NCI-H82 (cell line): ENCODE results near the gene UBASH3A.
"Not testable (repeated sequence)": the region's sequence is repeated elsewhere in the genome, so short reads cannot be mapped to it uniquely, and the experiment has no call there.

ENCODE experiments used
- DNase-seq: peaks from one replicate; lab custom pipeline; 2025; lab: John Stamatoyannopoulos, UW

UBASH3A gene

DNA sequence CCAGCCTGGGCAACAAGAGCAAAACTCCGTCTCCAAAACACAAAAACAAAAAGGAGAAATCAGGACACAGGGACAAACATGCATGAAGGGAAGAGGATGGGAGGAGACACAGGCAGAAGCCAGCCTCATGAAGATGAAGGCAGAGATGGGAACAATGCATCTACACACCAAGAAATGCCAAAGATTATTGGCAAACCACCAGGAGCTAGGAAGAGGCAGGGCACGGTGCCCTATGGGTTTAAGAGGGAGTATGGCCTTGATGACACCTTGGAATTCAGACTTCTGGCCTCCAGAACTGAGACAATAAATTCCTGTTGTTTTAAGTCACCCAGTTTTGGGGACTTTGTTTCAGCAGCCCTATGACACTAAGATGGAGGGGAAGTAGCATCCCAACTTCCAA, 13.0 kb upstream of the UBASH3A start:
- no peak for DNase-seq

GRCh38 chr21:42391297-42391696, 12.4 kb upstream of the UBASH3A start:
- no peak for DNase-seq

DNA sequence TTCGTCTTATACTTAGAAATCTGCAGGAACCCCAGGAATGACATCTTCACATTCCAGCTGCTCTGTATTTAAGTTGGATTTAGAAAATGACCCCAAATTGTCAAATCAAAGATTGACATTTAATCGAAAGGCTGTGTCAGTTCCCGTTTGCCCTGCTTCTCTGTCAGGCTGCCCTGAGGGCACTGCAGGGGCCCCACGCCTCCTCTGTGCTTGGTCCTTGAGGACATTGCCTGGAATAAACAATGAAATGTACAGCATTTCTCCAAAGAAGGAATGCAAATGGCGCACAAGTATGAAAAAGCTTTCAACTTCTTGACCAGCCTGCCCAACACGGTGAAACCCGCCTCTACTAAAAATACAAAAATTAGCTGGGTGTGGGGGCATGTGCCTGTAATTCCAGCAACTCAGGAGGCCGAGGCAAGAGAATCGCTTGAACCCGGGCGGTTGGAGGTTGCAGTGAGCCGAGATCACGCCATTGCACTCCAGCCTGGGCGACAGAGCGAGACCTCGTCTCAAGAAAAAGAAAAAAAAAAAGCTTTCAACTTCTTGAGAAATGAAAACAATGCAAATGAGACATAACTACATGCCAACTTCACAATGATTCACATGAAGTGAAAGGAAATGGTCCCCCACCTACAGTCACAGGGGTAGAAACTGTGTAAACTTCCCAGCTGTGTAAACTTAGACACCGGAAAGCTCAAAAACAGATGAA, 10.8 kb upstream of the UBASH3A start:
- no peak for DNase-seq

DNA sequence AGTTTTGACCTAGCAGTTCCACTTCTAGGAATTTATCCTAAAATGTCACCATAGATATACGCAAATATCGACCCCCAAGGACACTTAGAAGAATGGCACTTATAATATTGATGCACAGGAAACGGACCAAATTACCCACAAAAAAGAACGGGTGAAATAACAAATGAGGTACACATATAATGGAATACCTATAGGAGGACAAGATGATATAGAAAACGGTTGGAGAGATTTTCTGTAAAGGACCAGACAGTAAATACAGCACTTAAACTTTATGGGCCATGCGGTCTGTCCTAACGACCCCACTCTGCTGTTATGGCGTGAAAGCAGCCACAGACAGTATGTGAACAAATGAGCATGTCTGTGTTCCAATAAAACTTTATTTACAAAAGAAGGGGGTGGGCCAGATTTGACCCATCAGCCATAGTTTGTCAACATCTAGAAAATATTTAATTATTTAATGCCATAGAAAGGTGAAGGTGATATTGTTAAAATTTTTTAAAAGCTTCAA, 10.2 kb upstream of the UBASH3A start:
- DNase-seq: no peak

- DNase-seq: no peak
Measured at GRCh38 chr21:42395302-42395701, 8.4 kb upstream of the UBASH3A start.

DNA sequence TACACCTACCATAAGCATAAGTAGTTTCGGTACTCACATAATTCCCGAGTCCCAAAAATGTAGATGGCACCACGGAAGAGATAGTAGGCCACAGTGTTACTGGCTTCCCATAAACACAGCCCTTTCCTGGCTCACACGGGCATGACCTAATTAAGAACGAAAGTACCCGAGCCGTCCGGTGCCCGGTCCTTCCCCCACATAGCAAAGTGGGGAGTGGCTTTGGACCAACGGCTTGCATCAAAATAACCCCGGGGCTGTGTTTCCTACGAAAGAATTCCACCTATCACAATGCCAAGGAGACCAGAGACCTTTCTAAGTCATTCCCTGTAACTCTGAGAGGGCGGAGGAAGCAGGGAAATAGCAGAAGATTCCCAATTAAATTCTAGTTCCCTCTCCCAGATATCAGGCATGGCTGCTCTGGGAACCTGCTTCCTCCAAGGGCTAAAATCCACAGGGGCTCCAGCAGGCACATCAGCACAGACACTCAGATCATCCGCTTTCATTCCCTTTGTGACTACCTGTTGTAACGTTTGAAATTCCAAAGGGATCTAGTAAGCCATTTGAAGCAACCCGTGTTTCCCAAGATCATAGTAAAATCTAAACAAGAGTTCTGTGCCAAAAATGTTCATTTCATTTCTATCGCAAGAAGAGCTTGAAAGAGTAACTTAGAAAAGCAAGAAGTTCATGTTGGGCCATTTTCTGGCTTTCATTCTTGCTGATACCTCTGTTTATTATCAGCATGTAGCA, 7.6 kb upstream of the UBASH3A start, which contains the start of gene TMPRSS3:
Gene TMPRSS3, minus strand, starts transcription at position 148 of the 747 bp plus-strand sequence. CDS start 635 bp downstream, outside the sequence.
- DNase-seq: no peak

DNA sequence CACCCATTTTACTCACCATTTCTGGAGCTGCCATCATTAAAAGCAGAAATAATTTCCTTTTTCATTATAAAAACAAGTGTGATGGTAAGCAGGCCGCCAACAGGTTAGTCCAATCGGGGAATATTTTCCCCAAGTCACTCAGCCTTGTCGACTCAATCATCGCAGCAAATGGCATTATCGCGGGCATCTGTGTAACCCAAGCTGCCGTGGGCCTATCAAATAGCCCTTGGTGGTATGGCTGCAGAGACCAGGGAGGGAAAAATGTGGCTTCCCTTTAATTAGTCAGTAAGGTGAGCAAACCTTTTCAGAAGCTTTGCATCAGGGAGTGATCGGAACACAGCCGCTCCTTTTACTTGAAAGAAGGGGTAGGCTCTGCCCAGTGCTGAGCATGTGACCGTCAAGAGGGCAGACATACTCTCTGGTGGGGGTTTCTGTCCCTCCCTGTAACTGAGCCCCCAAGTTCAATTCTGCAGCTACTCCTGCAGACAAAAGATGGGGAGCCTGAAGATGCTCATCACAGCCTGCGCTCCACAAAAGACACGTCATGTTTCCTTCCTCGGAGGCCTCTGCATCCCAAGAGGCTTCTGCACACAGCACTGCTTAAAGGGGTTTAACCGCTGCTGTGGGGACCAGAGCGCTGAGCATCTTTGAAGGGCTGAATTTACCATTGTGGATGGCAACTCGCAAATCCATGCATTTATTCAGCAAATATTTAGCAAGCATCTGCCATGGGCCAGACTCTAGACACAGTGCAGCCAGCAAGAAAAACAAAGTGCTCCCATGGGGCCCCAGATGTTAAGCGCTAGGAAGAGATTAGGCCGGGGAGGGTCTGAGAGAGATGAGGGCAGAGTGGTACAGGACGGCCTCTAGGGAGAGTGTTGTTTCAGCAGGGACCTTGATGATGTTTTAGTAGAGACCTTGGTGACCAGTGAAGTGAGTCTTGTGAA, 6.6 kb upstream of the UBASH3A start:
- DNase-seq: peak; percentile 91

- DNase-seq: no peak
Measured at GRCh38 chr21:42397746-42398394, 5.8 kb upstream of the UBASH3A start.

GRCh38 chr21:42398436-42399028, 5.2 kb upstream of the UBASH3A start:
- peak; percentile 72 for DNase-seq

DNA sequence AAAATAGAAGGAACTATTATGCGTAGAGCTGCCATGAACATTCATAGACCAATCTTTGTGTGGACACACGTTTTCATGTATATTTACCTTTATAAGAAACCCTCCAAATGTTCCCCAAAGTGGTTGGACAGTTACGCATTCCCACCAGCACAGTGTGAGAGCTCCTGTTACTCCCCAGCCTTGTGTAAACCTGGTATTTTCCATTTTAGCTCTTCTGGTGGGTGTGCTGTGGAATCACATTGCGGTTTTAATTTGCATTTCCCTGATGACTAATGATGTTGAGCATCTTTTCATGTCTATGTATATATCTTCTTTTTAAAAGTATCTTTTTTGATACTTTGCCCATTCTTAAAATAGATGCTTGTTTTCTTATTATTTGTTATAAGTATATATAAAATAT, 3.2 kb upstream of the UBASH3A start:
- DNase-seq: no peak

GRCh38 chr21:42401154-42401553, 2.5 kb upstream of the UBASH3A start:
- no peak for DNase-seq

- no peak for DNase-seq
Measured at GRCh38 chr21:42401820-42402251, 1.9 kb upstream of the UBASH3A start.

DNA sequence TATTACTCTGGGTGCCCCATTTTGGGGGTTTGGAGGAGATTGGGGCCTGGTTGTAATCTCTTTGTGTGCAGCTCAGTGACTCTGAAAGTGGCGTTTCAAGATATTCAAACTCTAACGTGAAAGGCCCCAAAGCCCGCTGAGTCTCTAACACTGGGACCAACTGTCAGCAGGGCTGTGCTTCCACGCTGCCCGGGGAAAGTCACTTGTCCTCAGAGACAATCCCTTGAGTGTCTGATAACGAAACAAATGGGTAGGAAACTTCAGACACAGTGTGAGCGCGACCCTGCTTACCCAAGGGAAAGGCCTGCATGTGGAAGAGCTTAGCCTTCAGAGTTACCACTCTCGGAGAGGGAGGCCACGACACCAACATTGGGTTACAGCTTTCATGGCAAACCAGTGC, 837 bp downstream of the UBASH3A start:
- no peak for DNase-seq

GRCh38 chr21:42405064-42406013, 1.6 kb downstream of the UBASH3A start:
- no peak for DNase-seq

- no peak for DNase-seq
Measured at GRCh38 chr21:42406201-42406621, 2.5 kb downstream of the UBASH3A start.

DNA sequence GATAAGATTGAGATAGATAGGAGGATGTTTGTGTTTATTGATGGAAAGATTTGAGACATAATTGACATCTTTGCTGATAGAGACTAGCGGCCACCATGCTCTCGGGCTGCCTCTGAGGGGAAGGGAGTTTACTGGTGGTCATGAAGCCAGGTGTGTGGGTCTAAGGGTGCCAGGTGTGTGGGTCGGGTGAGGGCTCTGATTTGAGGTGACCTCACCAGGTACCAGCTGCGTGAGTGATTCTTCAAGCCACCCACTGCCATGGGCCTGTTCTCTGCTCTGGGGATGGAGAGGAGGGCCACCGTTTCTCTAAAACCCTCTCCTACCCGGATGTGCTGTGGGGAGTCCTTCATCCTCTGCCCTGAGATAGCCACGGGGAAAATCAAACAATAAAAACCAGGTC, 3.2 kb downstream of the UBASH3A start:
- DNase-seq: no peak

DNA sequence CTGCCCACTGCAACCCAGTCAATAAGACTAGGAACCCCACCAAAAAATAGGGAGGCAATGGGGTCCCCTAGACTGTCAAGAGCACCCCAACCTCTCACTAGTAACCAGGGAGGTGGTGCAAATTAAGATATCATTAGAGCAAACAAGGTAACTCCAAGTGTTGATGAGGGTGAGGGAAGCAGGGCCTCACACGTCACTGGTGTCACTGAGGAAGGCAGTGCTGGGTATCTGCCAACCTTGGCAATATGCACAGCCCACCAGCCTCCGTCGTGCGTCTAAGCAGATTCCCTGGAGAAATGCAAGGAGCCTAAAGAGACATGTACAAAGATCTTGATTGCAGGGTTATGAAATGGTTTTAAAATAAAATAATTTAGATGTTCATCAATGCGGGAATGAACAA, 3.8 kb downstream of the UBASH3A start:
- DNase-seq: no peak

DNA sequence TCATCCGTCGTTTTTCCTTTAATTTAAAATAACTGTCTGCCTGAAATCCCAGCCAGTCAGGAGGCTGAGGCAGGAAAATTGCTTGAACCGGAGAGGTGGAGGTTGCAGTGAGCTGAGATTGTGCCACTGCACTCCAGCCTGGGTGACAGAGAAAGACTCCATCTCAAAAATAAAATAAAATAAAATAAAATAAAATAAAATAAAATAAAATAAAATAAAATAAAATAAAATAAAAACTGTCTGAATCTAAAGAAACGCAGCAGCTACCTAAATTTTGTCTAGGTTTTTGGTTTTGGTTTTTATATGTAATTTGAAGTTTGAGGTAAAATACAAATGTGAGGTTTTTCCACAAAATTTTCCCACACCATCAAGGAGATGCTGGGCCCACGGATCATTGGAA, 5.0 kb downstream of the UBASH3A start:
- not testable (repeated sequence) for DNase-seq

- no peak for DNase-seq
Measured at GRCh38 chr21:42409366-42409765, 5.7 kb downstream of the UBASH3A start.
